DOHH2 (cell line): Measurements from ENCODE around the gene AFF1.

Source experiments
- EZH2phosphoT487 ChIP-seq: fragments of 200-600 bp; sonication (generic); IDR thresholded peaks from 2 replicates; pipeline ENCODE4 v1.6.1; 2017; ENCODE audit warnings: borderline replicate concordance, mild to moderate bottlenecking, antibody characterized with exemption, low read length, moderate library complexity, mixed read lengths
- TF ChIP-seq, protein P1 (sequence below): fragments of 200-600 bp; sonication (generic); IDR thresholded peaks from one replicate; pipeline ENCODE4 v1.5.1; 2014; ENCODE audit warnings: antibody characterized with exemption, mild to moderate bottlenecking, low read depth, low read length; ENCODE audit not compliant: poor library complexity, severe bottlenecking

DNA sequence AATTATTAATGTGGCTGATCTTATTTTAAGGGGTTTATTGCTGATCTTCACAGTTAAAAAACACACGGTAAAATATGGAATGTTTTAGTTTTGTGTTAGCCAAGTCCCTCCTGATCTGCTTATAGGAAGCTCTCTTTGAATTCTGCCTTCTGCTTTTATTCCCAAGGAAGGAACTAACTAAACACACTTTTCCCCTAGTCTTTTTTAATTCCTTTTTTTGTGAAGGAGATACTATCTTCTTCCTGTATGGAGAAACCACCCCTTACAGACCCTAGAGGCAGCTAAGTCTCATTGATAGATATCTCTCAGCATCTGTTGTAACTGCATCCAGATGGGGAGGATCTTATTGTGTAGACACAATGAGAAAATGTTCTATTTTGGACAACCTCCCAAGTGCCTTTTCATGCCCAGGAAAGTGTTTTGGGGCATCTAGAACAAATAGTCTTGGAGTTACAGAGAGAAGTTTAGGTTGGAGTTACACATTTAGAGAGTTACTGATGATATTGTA lies 64.4 kb downstream of the AFF1 start:
- TF ChIP-seq, protein P1, sequence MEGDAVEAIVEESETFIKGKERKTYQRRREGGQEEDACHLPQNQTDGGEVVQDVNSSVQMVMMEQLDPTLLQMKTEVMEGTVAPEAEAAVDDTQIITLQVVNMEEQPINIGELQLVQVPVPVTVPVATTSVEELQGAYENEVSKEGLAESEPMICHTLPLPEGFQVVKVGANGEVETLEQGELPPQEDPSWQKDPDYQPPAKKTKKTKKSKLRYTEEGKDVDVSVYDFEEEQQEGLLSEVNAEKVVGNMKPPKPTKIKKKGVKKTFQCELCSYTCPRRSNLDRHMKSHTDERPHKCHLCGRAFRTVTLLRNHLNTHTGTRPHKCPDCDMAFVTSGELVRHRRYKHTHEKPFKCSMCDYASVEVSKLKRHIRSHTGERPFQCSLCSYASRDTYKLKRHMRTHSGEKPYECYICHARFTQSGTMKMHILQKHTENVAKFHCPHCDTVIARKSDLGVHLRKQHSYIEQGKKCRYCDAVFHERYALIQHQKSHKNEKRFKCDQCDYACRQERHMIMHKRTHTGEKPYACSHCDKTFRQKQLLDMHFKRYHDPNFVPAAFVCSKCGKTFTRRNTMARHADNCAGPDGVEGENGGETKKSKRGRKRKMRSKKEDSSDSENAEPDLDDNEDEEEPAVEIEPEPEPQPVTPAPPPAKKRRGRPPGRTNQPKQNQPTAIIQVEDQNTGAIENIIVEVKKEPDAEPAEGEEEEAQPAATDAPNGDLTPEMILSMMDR = no peak
- TF ChIP-seq EZH2phosphoT487 = no peak
